ENCODE data around the gene HS6ST3.

DNA sequence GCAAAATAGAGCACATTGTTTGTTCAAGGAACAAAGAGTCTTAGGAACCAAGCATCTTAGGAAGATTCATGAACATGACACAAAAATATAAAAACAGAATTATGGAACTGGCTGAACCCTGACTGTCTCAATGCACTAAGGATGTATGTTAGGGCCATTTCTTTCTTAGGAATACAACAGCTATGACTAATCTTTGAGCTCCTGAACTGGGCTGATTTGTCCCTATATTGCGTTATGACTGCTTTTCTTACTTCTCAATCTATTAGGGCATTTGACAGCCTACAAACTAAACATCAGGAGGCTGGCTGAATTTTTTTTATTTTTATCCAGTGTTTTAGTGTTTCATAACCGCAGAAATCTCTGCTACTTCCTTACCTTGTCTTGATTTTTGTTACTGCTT, 693.1 kb downstream of the HS6ST3 start:
- TF ChIP-seq POLR2A (IDR thresholded peaks at IDR 0.05): no peak
- TF ChIP-seq, protein P1, sequence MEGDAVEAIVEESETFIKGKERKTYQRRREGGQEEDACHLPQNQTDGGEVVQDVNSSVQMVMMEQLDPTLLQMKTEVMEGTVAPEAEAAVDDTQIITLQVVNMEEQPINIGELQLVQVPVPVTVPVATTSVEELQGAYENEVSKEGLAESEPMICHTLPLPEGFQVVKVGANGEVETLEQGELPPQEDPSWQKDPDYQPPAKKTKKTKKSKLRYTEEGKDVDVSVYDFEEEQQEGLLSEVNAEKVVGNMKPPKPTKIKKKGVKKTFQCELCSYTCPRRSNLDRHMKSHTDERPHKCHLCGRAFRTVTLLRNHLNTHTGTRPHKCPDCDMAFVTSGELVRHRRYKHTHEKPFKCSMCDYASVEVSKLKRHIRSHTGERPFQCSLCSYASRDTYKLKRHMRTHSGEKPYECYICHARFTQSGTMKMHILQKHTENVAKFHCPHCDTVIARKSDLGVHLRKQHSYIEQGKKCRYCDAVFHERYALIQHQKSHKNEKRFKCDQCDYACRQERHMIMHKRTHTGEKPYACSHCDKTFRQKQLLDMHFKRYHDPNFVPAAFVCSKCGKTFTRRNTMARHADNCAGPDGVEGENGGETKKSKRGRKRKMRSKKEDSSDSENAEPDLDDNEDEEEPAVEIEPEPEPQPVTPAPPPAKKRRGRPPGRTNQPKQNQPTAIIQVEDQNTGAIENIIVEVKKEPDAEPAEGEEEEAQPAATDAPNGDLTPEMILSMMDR (IDR thresholded peaks at IDR 0.05): no peak
